ENCODE results near the gene BANK1.
"Not testable (repeated sequence)": the region's sequence is repeated elsewhere in the genome, so short reads cannot be mapped to it uniquely, and the experiment has no call there.

The BANK1 gene

DNA sequence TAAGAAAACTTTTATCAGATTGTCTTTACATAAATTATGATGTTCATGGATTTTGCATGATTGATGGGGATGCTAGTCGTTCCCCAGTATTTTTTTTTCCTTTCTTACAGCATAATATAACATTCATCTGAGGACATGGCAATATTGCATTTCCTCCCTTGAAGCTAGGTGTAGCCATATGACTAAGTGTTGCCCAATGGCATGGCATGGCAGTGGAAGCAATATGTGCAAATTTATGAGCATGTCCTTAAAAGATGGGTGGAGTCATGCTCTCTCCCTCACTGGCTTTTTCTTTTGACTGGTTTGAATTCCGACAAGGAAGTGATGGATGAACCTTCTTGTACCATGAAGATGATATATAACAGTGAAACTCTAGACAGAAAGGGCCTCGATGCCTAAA, 96.3 kb downstream of the BANK1 start:
- no peaks in the 10 kb centered on the region for H3K36me3 ChIP-seq (ENCODE audit: insufficient read depth, low read length)
- H3K27me3 ChIP-seq (ENCODE audit: insufficient read depth, low read length) = no peaks in the 10 kb centered on the region
- no peaks in the 10 kb centered on the region for H3K4me1 ChIP-seq (ENCODE audit: insufficient read depth, low read length)
- no peak overlapping the region for H3K9ac ChIP-seq (ENCODE audit: low read depth, low read length)
- no peak overlapping the region for H3K27ac ChIP-seq (ENCODE audit: low read depth, low read length)
- H3K4me3 ChIP-seq (ENCODE audit: low read length) = no peak overlapping the region
- WGBS = 96% methylated on average over 3 of the region's 3 CpGs
- H3K9me3 ChIP-seq (ENCODE audit: insufficient read depth, low read depth, low read length) = no peaks in the 10 kb centered on the region

DNA sequence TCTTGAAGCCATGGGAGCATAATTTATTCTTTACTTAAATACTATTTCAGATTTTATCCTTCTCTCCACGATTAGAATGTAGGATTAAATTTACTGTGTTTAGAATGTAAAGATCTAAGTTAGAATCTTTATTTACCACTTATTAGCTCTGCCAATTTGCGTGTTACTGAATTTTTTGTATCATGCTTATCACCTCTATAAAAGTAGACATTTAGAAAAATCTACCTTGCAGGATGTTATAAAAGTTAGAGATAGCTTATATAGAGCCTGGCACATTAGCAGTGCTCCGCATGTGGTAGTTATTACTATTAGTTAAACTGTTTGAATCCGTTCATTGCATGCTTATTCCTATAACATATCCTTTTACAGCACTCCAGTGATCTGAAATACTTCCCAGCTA, 97.9 kb downstream of the BANK1 start:
- Histone ChIP-seq H3K9ac (ENCODE audit: low read depth, low read length) (no peak overlapping the region), H3K36me3 (ENCODE audit: insufficient read depth, low read length) (no peaks in the 10 kb centered on the region), H3K4me1 (ENCODE audit: insufficient read depth, low read length) (no peaks in the 10 kb centered on the region), H3K4me3 (ENCODE audit: low read length) (no peak overlapping the region), H3K27ac (ENCODE audit: low read depth, low read length) (no peak overlapping the region), H3K9me3 (ENCODE audit: insufficient read depth, low read depth, low read length) (no peaks in the 10 kb centered on the region), H3K27me3 (ENCODE audit: insufficient read depth, low read length) (no peaks in the 10 kb centered on the region)
- WGBS = 100% methylated on average over 2 of the region's 4 CpGs

DNA sequence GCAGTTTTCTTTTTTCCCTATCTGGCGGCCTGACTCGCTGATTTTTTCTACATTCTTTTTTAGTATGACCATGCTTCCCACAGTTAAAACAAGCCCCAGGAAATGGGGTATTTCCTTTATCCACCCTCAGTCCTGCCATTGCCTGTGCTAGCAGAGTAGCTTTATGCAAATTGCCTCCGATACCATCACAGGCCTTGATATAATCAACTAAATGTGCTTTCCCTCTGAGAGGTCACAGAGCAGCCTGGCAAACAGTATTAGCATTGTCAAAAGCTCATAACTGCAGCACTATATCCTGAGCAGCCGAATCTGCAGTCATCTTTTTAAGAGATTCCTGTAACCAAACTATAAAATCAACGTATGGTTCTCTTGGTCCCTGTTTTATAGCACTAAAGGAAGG, 115.0 kb downstream of the BANK1 start:
- H3K4me1 ChIP-seq (ENCODE audit: insufficient read depth, low read length); H3K36me3 ChIP-seq (ENCODE audit: insufficient read depth, low read length); H3K4me3 ChIP-seq (ENCODE audit: low read length); H3K27me3 ChIP-seq (ENCODE audit: insufficient read depth, low read length); H3K9ac ChIP-seq (ENCODE audit: low read depth, low read length); H3K9me3 ChIP-seq (ENCODE audit: insufficient read depth, low read depth, low read length); H3K27ac ChIP-seq (ENCODE audit: low read depth, low read length): not testable (repeated sequence)
- 94% methylated on average over 5 of the region's 5 CpGs for WGBS

DNA sequence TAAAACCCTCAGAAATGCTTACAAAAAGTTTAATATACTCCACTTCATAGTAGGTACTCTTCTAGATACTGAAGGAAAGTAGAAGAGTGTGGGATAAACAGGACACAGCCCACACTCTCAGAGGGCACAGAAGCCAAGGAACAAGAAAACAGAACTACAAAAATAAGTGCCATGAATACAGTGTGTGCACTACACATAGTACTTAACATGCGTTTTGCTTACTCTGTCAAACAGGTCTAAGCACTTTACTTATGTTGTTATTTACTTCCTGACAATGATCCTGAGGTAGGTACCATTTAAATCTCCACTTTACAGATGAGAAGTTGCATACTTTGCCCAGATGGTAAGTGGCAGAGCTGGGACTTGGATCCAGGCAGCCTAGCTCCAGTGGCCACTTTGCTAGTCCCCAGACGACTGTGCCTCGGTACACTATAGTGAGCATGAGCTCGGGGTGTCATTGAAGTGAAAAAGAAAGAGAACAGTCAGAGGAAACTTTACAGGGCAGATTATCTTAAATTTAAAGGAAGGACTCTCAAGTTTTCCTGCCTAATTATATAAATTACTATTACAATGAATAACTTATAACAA, 120.3 kb downstream of the BANK1 start:
- Histone ChIP-seq H3K27me3 (ENCODE audit: insufficient read depth, low read length) (no peaks in the 10 kb centered on the region), H3K9ac (ENCODE audit: low read depth, low read length) (no peak overlapping the region), H3K27ac (ENCODE audit: low read depth, low read length) (no peak overlapping the region), H3K9me3 (ENCODE audit: insufficient read depth, low read depth, low read length) (0 out of 2 replicates have a peak, but pooled peaks cover 5% of the 10 kb centered on the region), H3K36me3 (ENCODE audit: insufficient read depth, low read length) (no peaks in the 10 kb centered on the region), H3K4me1 (ENCODE audit: insufficient read depth, low read length) (no peaks in the 10 kb centered on the region), H3K4me3 (ENCODE audit: low read length) (no peak overlapping the region)
- 86% methylated on average over 4 of the region's 4 CpGs for WGBS

DNA sequence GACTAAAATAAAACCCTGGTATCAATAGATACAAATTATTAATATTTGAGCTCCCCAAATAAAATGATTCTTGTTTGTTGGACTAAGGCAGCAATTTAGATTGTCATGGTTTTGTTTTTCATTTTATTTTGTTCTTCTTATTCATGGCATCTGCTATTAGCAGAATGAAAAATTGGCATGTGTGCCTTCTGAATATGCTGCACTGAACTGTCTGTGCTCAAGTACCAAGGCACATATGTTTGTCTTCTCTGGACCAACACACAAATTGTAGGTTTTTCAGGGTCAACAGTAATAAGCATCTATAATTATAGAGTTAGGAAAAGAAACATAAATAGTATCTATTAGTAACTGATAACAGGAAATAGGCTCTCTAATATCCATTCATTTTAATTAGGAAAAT, 121.1 kb downstream of the BANK1 start:
- Histone ChIP-seq H3K27ac (ENCODE audit: low read depth, low read length) (no peak overlapping the region), H3K9me3 (ENCODE audit: insufficient read depth, low read depth, low read length) (0 out of 2 replicates have a peak, but pooled peaks cover under 1% of the 10 kb centered on the region), H3K36me3 (ENCODE audit: insufficient read depth, low read length) (no peaks in the 10 kb centered on the region), H3K4me1 (ENCODE audit: insufficient read depth, low read length) (no peaks in the 10 kb centered on the region), H3K4me3 (ENCODE audit: low read length) (no peak overlapping the region), H3K9ac (ENCODE audit: low read depth, low read length) (no peak overlapping the region), H3K27me3 (ENCODE audit: insufficient read depth, low read length) (no peaks in the 10 kb centered on the region)

DNA sequence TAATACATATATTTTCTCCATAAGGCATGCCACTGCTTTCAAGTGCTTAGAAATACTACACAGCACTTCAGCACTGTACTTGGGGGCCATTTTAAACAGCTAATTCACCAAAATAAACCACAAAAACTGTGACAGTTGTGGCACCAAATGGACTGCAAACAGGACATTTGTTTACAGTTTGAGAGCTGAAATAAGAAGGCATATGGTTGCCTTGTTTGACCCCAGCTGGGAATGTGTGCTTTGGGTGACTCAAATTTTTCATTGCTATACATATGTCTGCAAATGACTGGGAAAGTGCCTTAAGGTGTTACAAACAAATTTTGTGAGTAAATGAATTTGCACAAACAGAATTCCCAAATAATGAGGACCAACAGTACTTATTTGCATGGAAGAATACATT, 124.2 kb downstream of the BANK1 start:
- H3K4me1 ChIP-seq (ENCODE audit: insufficient read depth, low read length) = no peaks in the 10 kb centered on the region
- H3K27me3 ChIP-seq (ENCODE audit: insufficient read depth, low read length) = no peaks in the 10 kb centered on the region
- no peaks in the 10 kb centered on the region for H3K36me3 ChIP-seq (ENCODE audit: insufficient read depth, low read length)
- no peak overlapping the region for H3K9ac ChIP-seq (ENCODE audit: low read depth, low read length)
- H3K9me3 ChIP-seq (ENCODE audit: insufficient read depth, low read depth, low read length) = no peaks in the 10 kb centered on the region
- H3K4me3 ChIP-seq (ENCODE audit: low read length) = no peak overlapping the region
- H3K27ac ChIP-seq (ENCODE audit: low read depth, low read length) = no peak overlapping the region

DNA sequence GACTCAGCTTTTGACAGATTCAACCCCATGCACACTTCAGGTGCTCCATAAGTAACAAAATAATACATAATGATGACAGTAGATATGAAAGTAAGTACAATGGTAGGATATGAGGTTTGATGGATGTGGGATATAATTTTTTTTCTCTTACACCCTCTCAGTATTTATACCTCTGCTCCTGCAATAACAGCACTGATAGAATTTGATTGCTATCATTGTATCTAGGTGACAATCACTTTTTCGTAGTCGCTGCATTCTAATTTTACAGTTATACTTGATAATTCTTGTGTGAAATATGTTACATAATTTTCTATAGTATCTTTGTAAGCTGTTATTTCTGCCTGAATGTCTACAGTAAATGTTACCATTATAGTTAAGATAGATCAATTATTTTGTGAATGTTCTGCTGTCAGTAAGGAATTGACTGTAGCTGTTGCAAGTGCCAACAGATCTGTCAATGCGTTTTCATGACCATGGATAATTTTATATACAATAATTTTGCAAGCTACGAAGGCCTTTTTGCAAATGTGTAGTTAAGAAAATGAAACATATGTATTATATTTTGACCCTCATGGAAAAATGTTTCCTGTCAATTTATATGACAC, 128.9 kb downstream of the BANK1 start:
- Histone ChIP-seq H3K4me3 (ENCODE audit: low read length) (no peak overlapping the region), H3K27me3 (ENCODE audit: insufficient read depth, low read length) (no peaks in the 10 kb centered on the region), H3K9ac (ENCODE audit: low read depth, low read length) (no peak overlapping the region), H3K4me1 (ENCODE audit: insufficient read depth, low read length) (no peaks in the 10 kb centered on the region), H3K9me3 (ENCODE audit: insufficient read depth, low read depth, low read length) (no peaks in the 10 kb centered on the region), H3K27ac (ENCODE audit: low read depth, low read length) (no peak overlapping the region), H3K36me3 (ENCODE audit: insufficient read depth, low read length) (no peaks in the 10 kb centered on the region)
- 92% methylated on average over 2 of the region's 4 CpGs for WGBS

DNA sequence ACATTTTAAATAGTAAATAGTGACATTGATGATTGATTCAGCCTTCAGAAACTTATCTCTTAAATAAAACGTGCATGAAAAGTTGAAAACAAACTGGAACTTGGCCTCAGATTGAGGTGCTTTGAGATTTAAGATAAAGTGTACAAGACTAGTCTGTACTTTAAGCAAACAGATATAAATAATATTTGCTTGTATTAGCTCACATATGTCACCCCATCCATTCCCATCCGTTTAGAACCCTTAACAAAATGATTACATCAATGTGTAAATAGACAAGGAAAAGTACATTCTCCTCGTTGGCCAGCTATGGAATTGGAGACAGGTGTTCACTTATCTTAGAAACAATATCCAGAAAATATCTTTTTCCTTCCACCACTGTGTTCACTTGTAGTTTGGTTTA, 130.8 kb downstream of the BANK1 start:
- H3K27me3 ChIP-seq (ENCODE audit: insufficient read depth, low read length) = no peaks in the 10 kb centered on the region
- H3K36me3 ChIP-seq (ENCODE audit: insufficient read depth, low read length) = no peaks in the 10 kb centered on the region
- no peak overlapping the region for H3K27ac ChIP-seq (ENCODE audit: low read depth, low read length)
- WGBS = 100% methylated on average over 1 of the region's 3 CpGs
- no peak overlapping the region for H3K9ac ChIP-seq (ENCODE audit: low read depth, low read length)
- no peak overlapping the region for H3K4me3 ChIP-seq (ENCODE audit: low read length)
- no peaks in the 10 kb centered on the region for H3K4me1 ChIP-seq (ENCODE audit: insufficient read depth, low read length)
- H3K9me3 ChIP-seq (ENCODE audit: insufficient read depth, low read depth, low read length) = no peaks in the 10 kb centered on the region

DNA sequence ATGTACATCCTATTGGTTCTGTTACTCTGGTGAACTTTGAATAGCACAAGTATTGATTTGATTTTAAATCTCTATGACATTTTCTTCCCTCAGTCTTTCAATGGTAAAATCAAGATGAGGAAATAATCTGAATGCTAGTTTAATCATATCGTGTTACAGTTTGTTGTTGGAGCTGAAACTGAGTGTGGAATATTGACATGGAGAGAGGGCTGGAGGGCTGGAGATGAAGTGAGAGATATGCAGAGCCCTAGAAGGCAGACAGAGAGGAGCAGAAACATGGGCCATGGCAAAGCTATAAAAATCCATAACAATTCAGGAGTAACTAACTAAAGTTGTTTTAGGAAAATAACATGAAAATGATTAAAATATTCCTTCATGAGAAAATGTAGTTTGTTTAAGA, 141.1 kb downstream of the BANK1 start:
- no peak overlapping the region for H3K9ac ChIP-seq (ENCODE audit: low read depth, low read length)
- no peak overlapping the region for H3K4me3 ChIP-seq (ENCODE audit: low read length)
- 90% methylated on average over 1 of the region's 1 CpG for WGBS
- no peak overlapping the region for H3K27ac ChIP-seq (ENCODE audit: low read depth, low read length)
- H3K9me3 ChIP-seq (ENCODE audit: insufficient read depth, low read depth, low read length) = no peaks in the 10 kb centered on the region
- H3K36me3 ChIP-seq (ENCODE audit: insufficient read depth, low read length) = no peaks in the 10 kb centered on the region
- peaks cover 5% of the 10 kb centered on the region; the same call in 1 of the 2 replicates for H3K4me1 ChIP-seq (ENCODE audit: insufficient read depth, low read length)
- no peaks in the 10 kb centered on the region for H3K27me3 ChIP-seq (ENCODE audit: insufficient read depth, low read length)

DNA sequence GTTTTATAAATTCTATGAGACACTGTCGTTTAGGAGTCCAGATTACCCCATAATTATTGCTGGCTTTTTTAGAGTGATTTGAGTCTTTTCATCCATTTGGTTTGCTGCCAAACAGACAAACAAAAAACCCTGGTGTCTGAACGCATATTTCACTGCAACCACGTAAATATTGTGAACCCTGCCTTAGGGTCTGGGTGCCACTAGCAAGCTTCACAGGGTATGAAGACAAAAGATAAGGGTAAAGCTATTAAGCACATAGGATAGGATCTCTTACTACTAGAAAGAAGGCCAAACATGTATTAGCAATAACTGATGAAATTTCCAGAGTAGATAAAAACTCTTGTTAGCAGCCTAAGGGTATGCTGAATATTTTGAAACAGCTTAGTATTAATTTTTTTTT, 143.3 kb downstream of the BANK1 start:
- 99% methylated on average over 3 of the region's 3 CpGs for WGBS
- Histone ChIP-seq H3K9ac (ENCODE audit: low read depth, low read length) (no peak overlapping the region), H3K9me3 (ENCODE audit: insufficient read depth, low read depth, low read length) (no peaks in the 10 kb centered on the region), H3K4me3 (ENCODE audit: low read length) (no peak overlapping the region), H3K27me3 (ENCODE audit: insufficient read depth, low read length) (no peaks in the 10 kb centered on the region), H3K4me1 (ENCODE audit: insufficient read depth, low read length) (peaks cover 5% of the 10 kb centered on the region; the same call in 1 of the 2 replicates), H3K27ac (ENCODE audit: low read depth, low read length) (no peak overlapping the region), H3K36me3 (ENCODE audit: insufficient read depth, low read length) (no peaks in the 10 kb centered on the region)

DNA sequence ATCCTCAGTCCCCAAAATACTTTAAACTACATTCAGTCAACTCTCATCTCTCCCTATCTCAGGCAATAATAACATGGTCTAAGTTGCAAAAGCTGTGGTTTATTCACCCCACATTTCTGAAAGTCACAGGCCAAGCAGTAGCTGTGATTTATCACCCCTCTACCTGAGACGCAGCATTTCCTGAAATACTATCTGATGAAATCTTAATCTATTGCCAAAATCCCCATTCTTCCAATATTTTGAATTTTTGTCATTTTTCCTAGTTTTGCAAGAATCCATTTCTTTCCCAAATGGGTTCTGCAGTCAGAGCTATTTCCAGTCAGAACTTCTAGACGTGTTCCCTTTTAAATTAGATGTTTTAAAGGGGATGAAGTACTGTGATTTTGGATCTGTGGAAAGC, 148.3 kb downstream of the BANK1 start:
- 87% methylated on average over 1 of the region's 2 CpGs for WGBS
- 0 out of 2 replicates have a peak, but pooled peaks cover 5% of the 10 kb centered on the region for H3K4me1 ChIP-seq (ENCODE audit: insufficient read depth, low read length)
- H3K9me3 ChIP-seq (ENCODE audit: insufficient read depth, low read depth, low read length) = no peaks in the 10 kb centered on the region
- H3K27ac ChIP-seq (ENCODE audit: low read depth, low read length) = no peak overlapping the region
- no peak overlapping the region for H3K4me3 ChIP-seq (ENCODE audit: low read length)
- no peaks in the 10 kb centered on the region for H3K27me3 ChIP-seq (ENCODE audit: insufficient read depth, low read length)
- no peaks in the 10 kb centered on the region for H3K36me3 ChIP-seq (ENCODE audit: insufficient read depth, low read length)
- H3K9ac ChIP-seq (ENCODE audit: low read depth, low read length) = no peak overlapping the region

DNA sequence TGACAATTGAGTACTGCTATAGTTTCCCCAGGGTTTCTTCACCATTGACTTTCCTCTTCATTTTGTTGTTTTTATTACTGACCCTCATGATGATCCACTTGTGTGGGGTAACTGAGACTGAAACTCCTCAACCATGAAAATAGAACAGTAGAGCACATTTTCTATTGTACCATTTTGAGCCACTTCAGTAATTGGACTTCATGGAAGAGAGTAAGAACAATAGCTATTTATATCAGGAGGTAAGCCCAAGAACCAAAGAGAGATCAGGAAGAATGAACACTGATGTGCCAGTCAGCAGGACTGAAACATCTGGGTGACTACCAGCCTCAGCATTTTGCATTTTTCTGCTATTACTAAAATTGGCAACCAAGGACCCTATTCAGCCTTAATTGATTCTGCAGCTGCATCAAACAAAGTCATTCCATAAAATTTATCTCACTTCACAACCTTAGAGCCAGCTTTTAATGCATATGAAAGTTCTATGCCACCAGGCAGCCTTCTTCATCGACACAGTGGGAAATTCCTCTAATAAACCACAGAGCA, 151.4 kb downstream of the BANK1 start:
- Histone ChIP-seq H3K27ac (ENCODE audit: low read depth, low read length) (no peak overlapping the region), H3K36me3 (ENCODE audit: insufficient read depth, low read length) (no peaks in the 10 kb centered on the region), H3K27me3 (ENCODE audit: insufficient read depth, low read length) (no peaks in the 10 kb centered on the region), H3K4me3 (ENCODE audit: low read length) (no peak overlapping the region), H3K4me1 (ENCODE audit: insufficient read depth, low read length) (peaks cover 19% of the 10 kb centered on the region), H3K9ac (ENCODE audit: low read depth, low read length) (no peak overlapping the region), H3K9me3 (ENCODE audit: insufficient read depth, low read depth, low read length) (no peaks in the 10 kb centered on the region)
- 84% methylated on average over 1 of the region's 1 CpG for WGBS
